Panc1 (cell line): Measurements from ENCODE around the gene CXXC1. TPM values are rescaled to one million over a fixed set of nuclear protein-coding genes. Genes with fewer than 3 reads are reported as not detected.

Experiments used
- ATAC-seq: fragments of 200-7000 bp; cut with Tn5 transposase; 2 replicates; pipeline ENCODE4 v1.9.1; 2020; ENCODE audit warnings: mild to moderate bottlenecking, moderate library complexity
- BruUV-seq: library from RNA; stranded (reverse); fragments of 400-500 nt; replicated peaks from 2 replicates; lab custom pipeline; 2021; lab: Mats Ljungman, UMichigan
- CTCF ChIA-PET: fragments of 300-600 bp; sonication (Branson Sonifier 250); formaldehyde crosslinking; loops from one replicate; lab custom pipeline; 2022; ENCODE audit warnings: antibody characterized with exemption; lab: Charles Lee
- POLR2A ChIA-PET: fragments of 300-600 bp; sonication (Branson Sonifier 250); formaldehyde crosslinking; loops from one replicate; lab custom pipeline; 2022; ENCODE audit warnings: antibody characterized with exemption; lab: Charles Lee
- DNase-seq: peaks from one replicate; pipeline ENCODE4 v3.0.0-alpha.2; 2010; ENCODE audit warnings: low read depth, low spot score
- H3K27ac ChIP-seq: 2 replicates; pipeline ENCODE4 v1.5.1; 2011; ENCODE audit warnings: mild to moderate bottlenecking, low read length, inconsistent platforms
- H3K27me3 ChIP-seq: fragments of 200-500 bp; sonication (Bioruptor generic); 2 replicates; pipeline ENCODE4 v1.6.0; 2014; ENCODE audit warnings: low read length, inconsistent platforms; ENCODE audit not compliant: control insufficient read depth, insufficient read depth
- H3K36me3 ChIP-seq: fragments of 200-500 bp; sonication (Bioruptor generic); 2 replicates; pipeline ENCODE4 v1.5.1; 2014; ENCODE audit warnings: inconsistent platforms, mild to moderate bottlenecking, low read length, moderate library complexity; ENCODE audit not compliant: control insufficient read depth, insufficient read depth
- H3K4me1 ChIP-seq: 2 replicates; pipeline ENCODE4 v1.5.1; 2011; ENCODE audit warnings: inconsistent platforms, mild to moderate bottlenecking, low read length, moderate library complexity; ENCODE audit not compliant: control insufficient read depth, insufficient read depth
- H3K4me3 ChIP-seq, 2 experiments: 2 replicates each; pipeline ENCODE4 v1.5.1; 2011 to 2012; ENCODE audit warnings: low read depth in 2 of 2, low read length in 2 of 2, mild to moderate bottlenecking in 2 of 2, inconsistent platforms in 1 of 2, moderate library complexity in 1 of 2
- H3K9me3 ChIP-seq: fragments of 200-500 bp; sonication (Bioruptor generic); 2 replicates; pipeline ENCODE4 v1.5.1; 2014; ENCODE audit warnings: low read depth, mild to moderate bottlenecking, inconsistent platforms, low read length, moderate library complexity; ENCODE audit not compliant: control insufficient read depth, insufficient read depth
- POLR2AphosphoS5 ChIP-seq: IDR thresholded peaks from 2 replicates; pipeline ENCODE4 v1.6.1; 2012; ENCODE audit warnings: mild to moderate bottlenecking, low read depth, low read length, moderate library complexity
- SIN3A ChIP-seq: IDR thresholded peaks from 2 replicates; pipeline ENCODE4 v1.6.1; 2012; ENCODE audit warnings: low read depth, mild to moderate bottlenecking, low read length, moderate library complexity, borderline replicate concordance; ENCODE audit not compliant: insufficient read depth
- TCF7L2 ChIP-seq: IDR thresholded peaks from 2 replicates; pipeline ENCODE4 v1.6.1; 2011; ENCODE audit warnings: mild to moderate bottlenecking, low read depth, low read length, inconsistent platforms
- in situ Hi-C: cut with HindIII; loops from 2 replicates; pipeline ENCODE4 v1.10.0; 2016; ENCODE audit warnings: low sequenced_read_pairs, low pct_unique_long_range_greater_than_20kb
- intact Hi-C: fragments of 100-400 bp; cut with micrococcal nuclease; formaldehyde crosslinking; loops from one replicate; pipeline ENCODE4 v1.10.0; 2022; ENCODE audit not compliant: unreplicated experiment
- total RNA-seq: library from RNA; stranded (reverse); gene quantifications from one replicate; pipeline ENCODE4 v1.2.1, GENCODE V29; 2021; ENCODE audit not compliant: unreplicated experiment
- TF ChIP-seq, protein P1 (sequence below), 2 experiments: IDR thresholded peaks; 2 replicates each; pipeline ENCODE4 v1.6.1; 2011 to 2012; ENCODE audit warnings: low read depth in 2 of 2, control low read depth in 1 of 2, low read length in 1 of 2, mild to moderate bottlenecking in 1 of 2, moderate library complexity in 1 of 2; ENCODE audit not compliant: insufficient read depth in 1 of 2
- TF ChIP-seq, protein P2 (sequence below): fragments of 450-650 bp; IDR thresholded peaks from 2 replicates; pipeline ENCODE4 v1.5.1; 2017; ENCODE audit warnings: mild to moderate bottlenecking

CXXC1 gene
- total RNA-seq, 1 experiment from 2014 or later: 60.8 TPM

DNA sequence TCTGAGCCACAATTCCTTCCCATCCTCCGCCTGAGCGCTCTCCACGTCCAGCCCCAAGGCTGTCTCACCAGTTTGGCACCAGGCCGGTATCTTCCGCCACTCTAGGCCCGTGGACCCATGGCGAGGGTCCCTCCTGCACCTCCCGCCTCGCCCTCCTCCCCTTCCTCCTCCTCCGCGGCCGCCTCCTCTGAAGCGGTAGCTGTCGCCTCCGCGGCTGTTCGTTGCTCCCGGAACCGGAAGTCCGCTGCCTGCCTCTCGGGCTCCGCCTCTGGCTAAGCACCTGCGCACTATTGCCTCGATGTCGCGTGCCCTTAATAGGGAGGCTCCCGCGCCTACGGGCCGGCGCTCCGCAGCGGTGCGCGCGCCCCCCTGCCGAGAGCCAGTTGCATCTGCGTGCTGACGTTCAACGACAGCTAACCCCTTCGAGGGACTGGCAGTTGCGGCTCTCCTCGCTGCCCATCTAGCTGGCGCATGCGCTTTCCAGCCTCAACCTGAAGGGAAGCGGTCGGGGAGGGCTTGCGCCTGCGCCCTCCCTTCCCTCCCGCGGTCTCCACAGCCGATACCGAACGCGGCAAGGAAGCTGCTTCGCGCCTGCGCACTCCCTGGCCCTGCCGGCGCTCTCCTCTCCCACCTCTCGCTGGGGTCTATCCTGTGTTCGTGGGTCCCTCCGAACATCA is 6.1 kb downstream of the CXXC1 start, which contains the start of gene MBD1:
MBD1 (minus strand) TSS at position 229 of the 677 bp plus-strand sequence. CDS start 1,531 bp downstream, outside the sequence.
- Histone ChIP-seq H3K27me3 (no peaks in the 10 kb centered on the region), H3K4me1 (peaks cover 8% of the 10 kb centered on the region), H3K4me3 (peak within 1 kb of the TSS; percentile 88 to 98), H3K27ac (peak within 1 kb of the TSS; percentile 94), H3K36me3 (peaks cover 5% of the 10 kb centered on the region), H3K9me3 (no peaks in the 10 kb centered on the region)
- CTCF ChIA-PET: interaction anchor here (0.8 kb wide), 1 partner anchor 75 kb away, joined by 4 read pairs; no protein-coding TSS in a partner anchor
- TF ChIP-seq POLR2AphosphoS5 (peak; percentile 63), TCF7L2 (peak; percentile 69; the same call in 1 of the 2 replicates), SIN3A (0 out of 2 replicates have a peak, but pooled peaks have one; percentile 49)
- TF ChIP-seq, protein P1, sequence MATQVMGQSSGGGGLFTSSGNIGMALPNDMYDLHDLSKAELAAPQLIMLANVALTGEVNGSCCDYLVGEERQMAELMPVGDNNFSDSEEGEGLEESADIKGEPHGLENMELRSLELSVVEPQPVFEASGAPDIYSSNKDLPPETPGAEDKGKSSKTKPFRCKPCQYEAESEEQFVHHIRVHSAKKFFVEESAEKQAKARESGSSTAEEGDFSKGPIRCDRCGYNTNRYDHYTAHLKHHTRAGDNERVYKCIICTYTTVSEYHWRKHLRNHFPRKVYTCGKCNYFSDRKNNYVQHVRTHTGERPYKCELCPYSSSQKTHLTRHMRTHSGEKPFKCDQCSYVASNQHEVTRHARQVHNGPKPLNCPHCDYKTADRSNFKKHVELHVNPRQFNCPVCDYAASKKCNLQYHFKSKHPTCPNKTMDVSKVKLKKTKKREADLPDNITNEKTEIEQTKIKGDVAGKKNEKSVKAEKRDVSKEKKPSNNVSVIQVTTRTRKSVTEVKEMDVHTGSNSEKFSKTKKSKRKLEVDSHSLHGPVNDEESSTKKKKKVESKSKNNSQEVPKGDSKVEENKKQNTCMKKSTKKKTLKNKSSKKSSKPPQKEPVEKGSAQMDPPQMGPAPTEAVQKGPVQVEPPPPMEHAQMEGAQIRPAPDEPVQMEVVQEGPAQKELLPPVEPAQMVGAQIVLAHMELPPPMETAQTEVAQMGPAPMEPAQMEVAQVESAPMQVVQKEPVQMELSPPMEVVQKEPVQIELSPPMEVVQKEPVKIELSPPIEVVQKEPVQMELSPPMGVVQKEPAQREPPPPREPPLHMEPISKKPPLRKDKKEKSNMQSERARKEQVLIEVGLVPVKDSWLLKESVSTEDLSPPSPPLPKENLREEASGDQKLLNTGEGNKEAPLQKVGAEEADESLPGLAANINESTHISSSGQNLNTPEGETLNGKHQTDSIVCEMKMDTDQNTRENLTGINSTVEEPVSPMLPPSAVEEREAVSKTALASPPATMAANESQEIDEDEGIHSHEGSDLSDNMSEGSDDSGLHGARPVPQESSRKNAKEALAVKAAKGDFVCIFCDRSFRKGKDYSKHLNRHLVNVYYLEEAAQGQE (IDR thresholded peaks at IDR 0.05; ENCODE audit: insufficient read depth in 1 of 2, low read depth in 2 of 2, low read length in 1 of 2): no peak
- TF ChIP-seq, protein P2, sequence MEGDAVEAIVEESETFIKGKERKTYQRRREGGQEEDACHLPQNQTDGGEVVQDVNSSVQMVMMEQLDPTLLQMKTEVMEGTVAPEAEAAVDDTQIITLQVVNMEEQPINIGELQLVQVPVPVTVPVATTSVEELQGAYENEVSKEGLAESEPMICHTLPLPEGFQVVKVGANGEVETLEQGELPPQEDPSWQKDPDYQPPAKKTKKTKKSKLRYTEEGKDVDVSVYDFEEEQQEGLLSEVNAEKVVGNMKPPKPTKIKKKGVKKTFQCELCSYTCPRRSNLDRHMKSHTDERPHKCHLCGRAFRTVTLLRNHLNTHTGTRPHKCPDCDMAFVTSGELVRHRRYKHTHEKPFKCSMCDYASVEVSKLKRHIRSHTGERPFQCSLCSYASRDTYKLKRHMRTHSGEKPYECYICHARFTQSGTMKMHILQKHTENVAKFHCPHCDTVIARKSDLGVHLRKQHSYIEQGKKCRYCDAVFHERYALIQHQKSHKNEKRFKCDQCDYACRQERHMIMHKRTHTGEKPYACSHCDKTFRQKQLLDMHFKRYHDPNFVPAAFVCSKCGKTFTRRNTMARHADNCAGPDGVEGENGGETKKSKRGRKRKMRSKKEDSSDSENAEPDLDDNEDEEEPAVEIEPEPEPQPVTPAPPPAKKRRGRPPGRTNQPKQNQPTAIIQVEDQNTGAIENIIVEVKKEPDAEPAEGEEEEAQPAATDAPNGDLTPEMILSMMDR: no peak
- peak; percentile 96 for ATAC-seq
- intact Hi-C loops (loop anchor here (10.0 kb wide), 1 partner anchor 73 kb away; no protein-coding TSS in a partner anchor), in situ Hi-C loops (no loop called here)
- DNase-seq: peak; percentile 85
- POLR2A ChIA-PET: no interaction called here
- BruUV-seq: no TSS peak

DNA sequence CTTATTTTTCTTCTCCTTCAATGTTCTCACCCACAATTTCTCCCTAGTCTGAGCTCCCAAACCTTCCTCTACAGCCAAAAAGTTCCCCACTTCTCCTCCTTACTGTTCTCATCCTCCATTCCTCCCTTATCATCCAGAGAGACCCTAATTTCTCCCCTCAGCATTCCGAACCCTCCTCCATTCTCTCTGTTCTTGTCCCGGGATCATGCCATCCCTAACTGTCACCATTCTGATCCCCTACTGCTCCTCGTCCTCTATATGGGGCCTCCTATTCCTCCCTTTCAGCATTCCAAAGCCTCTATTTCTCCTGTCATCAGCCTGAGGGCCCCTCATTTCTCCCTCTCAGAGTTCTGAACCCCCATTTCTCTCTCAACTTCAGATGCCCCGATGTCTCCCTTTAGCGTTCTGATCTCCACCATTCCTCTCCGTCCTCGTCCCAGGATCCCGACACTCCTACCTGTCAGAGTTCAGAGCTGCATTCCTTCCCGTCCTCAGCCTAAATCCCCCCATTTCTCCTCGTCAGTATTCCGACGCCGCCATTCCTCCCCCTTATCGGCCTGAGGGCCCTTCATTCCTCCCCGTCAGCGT is 6.7 kb downstream of the CXXC1 start:
- no peaks in the 10 kb centered on the region for H3K27me3 ChIP-seq
- intact Hi-C loops (loop anchor here (10.0 kb wide), 1 partner anchor 74 kb away; no protein-coding TSS in a partner anchor), in situ Hi-C loops (no loop called here)
- no peak for TF ChIP-seq TCF7L2
- no peak for TF ChIP-seq POLR2AphosphoS5
- TF ChIP-seq, protein P2: no peak
- TF ChIP-seq, protein P1 (IDR thresholded peaks at IDR 0.05; ENCODE audit: insufficient read depth in 1 of 2, low read depth in 2 of 2, low read length in 1 of 2): no peak
- TF ChIP-seq SIN3A: no peak
- DNase-seq: no peak
- no TSS peak for BruUV-seq
- peaks cover 8% of the 10 kb centered on the region for H3K4me1 ChIP-seq
- H3K27ac ChIP-seq: peak overlapping the region; percentile 94
- H3K9me3 ChIP-seq: no peaks in the 10 kb centered on the region
- ATAC-seq: no peak
- ChIA-PET POLR2A (no interaction called here), CTCF (no interaction called here)
- H3K4me3 ChIP-seq: peak overlapping the region; percentile 88 to 98
- H3K36me3 ChIP-seq: peaks cover 7% of the 10 kb centered on the region
